Activated T-cell treated with anti-CD3 and anti-CD28 coated beads for 48 hours (primary cell): ENCODE data around the gene AFF3.
"Not testable (repeated sequence)": the region's sequence is repeated elsewhere in the genome, so short reads cannot be mapped to it uniquely, and the experiment has no call there.

Experiments
- DNase-seq: peaks from one replicate; pipeline ENCODE4 v3.0.0-alpha.2; 2020; ENCODE audit warnings: low read depth

The AFF3 gene

DNA sequence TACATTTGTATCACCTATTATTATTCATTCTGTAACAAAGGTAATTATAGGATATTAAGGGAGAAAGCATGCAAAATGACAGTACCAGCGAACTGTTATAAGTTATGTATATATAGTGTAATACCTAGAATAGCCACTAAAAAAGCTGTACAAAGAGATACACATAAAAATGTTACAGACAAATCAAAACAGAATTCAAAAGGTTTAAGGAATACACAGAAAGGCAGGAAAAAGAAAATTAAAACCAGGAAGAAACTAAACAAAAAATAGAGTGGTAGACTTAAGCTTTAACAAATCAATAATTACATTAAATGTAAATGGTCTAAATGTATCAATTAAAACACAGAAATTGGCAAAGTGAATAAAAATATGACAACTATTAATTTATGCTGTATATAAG lies 476.1 kb downstream of the AFF3 start:
- no peak for DNase-seq

DNA sequence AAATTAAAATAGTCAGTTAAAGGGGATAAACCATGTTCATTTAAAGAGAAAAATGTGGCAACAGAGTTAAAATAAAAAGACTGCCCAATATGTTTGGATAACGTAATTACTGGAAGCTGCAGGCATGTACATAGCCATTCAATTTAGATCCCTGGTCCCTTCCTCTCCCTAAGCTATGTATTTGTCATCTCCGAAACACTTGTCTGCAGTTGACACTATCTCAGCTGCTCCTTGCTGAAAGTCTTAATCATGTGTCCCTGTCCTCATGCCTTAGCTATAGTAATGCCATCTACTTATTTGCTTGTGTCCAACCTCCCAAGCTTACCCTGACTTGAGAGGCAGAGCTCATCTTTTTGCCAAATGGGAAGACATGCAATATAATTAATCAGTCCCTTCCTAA lies 478.7 kb downstream of the AFF3 start:
- DNase-seq: no peak

DNA sequence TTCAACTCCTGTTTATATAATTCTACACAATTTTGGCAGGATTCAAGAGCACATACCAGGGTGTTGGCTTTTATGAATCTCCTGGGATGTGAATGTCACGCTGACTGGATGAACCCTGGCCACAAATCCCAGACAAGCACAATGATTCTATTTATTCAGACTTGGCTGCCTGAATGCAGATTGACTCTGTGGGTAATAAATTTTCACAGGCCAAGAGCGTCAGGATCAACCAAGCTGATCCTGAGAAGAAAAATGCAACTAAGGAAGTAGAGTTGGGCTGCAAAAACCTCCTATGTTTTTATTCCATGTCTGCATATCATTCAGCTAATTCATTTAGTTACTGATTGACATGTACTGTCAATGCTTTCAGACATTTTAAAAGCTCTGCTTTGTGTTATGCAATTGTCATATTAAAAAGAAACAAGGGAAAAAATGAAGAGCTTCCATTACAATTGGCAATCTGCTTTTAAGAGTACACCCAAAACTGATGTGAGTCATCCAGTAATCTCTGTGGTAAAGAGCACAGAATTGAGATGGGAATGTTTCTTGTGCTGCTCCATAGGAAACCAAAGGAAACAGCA lies 479.5 kb downstream of the AFF3 start:
- no peak for DNase-seq

DNA sequence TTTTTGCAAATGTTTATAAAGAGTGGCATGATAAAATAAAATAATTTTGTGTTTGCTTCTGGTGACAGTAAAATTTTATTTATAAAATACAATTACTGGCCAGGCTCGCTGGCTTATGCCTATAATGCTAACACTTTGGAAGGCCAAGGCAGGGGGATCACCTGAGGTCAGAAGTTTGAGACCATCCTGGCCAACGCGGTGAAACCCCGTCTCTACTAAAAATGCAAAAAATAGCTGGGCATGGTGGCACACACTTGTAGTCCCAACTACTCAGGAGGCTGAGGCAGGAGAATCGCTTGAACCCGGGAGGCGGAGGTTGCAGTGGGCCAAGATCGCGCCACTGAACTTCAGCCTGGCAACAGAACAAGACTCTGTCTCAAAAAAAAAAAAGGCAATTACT lies 480.6 kb downstream of the AFF3 start:
- not testable (repeated sequence) for DNase-seq

DNA sequence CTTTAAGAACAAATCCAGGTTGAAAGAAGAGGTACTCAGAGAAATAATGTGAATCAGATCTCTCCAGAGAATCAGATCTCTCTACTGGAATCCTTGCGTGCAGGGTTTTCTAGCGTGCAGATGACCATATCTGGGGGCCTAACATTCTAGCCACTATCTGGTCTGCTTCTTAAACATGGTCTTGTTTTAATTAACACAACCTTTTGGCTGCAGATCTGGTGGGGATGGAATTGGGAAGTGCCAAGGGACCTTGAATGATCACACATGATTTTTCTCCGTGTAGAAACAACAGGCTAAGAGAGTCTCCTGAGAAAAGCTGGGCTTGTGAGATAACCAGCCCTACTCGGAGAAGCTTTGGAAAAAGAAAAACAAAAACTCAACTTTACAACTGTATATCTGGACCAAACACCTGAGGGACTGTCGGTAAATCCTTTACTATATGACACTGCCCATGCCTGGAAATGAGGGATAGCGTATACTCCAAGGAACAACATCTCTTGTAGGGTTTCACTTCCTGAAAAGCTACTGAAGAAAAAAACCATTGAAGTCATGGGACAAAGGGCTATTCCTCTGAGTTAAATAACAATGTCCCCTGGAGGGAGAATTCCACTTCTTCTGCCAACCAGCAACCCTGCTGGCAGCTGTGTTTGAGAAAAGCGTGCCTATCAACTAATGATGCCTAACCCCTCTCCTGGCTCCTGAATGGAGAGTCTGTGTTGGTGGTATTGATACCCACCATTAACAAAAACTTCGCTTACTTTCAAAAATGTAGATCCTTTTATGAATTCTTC lies 481.6 kb downstream of the AFF3 start:
- DNase-seq: no peak

DNA sequence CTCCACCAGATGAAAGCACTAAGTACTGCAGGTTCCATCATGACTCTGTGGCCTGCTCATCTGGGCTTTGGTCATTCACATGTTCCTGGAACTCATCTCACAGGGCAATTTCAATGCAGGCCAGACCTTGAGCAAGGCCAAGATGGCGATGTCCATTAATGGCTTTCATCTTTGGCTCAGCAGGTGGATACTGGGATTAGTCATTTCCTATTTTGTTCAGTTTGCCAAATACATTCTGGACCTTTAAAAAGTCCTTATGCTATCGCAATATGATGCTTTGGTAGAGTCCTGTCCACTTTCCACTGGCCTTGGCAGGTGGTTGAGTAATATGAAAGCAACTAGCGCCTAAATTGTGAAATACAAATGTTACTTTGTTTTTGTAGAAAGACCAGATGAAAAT lies 482.5 kb downstream of the AFF3 start:
- DNase-seq: no peak

DNA sequence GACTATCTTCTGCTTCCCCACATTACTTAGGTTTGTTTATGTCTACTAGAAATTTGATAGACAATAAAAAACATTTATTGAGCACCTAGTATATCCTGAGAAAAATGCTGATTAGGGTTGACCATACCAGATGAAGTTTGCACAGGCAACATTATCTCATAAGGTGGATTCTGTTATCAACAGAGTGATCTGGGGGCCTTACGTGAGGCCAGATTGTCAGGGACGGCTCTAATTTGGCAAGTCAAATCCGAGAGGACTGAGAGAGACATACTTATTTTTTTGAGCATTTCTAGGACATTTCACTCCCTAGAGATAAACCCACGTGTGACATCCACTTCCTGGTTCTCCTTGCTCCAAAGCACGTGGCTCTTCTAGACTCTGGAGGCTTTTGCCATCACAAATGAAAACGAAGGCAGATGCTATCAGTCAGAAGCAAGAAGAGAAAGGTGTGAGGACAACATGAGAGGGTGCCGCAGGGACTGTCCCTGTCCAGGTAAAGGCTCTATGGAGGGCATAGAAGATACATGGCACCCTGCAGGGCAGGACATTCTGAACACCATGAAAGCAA lies 484.6 kb downstream of the AFF3 start:
- no peak for DNase-seq

DNA sequence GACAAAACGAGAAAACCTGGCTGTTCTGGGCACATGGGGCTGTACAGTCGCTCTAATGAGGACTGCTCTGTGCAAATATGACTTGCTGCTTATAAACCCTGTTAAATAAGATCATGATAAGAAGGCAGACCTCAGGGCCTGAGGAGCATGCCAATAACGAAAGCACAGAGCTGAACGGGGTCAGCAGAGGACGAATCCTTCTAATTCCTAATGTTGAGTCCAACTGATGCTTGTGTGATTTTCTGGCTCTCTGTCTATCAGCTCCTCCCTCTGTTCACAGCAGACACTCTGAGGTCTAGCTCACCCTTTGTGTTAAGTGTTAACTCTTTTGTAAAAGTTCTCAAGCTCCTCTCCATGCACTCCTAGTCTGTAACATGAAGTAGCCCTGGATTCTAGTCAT lies 485.4 kb downstream of the AFF3 start:
- DNase-seq: no peak

DNA sequence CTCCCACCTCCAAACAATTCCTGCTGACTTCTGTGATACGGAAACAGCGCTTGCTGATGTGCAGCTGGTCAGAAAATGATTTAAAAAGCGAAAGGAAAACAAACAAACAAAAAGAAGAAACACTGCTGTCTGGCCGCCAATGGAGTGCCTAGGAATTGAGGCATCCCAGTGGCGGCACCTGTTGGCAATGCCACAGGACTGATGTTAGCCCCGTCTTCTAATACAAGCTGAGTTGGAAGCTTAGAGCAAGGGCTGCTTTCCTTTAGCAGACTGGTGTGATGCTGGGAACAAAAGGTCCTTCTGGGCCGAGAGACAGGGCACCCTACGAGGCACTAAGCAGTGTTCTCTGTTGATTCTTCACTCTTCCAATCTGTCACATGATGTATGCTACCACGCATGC lies 489.0 kb downstream of the AFF3 start:
- DNase-seq: no peak

DNA sequence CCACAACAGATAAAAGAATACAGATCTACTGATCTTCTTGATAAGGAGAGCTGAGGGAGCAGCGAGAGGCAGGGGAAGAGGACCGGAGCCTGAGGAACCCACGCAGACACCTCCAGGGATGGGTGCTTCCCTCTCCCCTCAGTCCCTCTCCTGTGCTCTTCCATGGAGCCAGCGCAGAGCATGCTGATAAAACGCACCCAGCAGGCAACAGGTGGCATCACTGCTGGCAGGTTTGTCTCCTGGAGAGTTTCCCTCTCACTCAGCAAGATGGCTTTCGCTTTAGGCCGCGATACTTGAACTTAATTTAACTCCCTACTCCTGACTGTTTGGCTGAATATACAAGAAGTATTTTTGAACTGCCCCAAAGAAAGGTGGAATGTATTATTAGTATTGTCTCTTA lies 489.5 kb downstream of the AFF3 start:
- no peak for DNase-seq

DNA sequence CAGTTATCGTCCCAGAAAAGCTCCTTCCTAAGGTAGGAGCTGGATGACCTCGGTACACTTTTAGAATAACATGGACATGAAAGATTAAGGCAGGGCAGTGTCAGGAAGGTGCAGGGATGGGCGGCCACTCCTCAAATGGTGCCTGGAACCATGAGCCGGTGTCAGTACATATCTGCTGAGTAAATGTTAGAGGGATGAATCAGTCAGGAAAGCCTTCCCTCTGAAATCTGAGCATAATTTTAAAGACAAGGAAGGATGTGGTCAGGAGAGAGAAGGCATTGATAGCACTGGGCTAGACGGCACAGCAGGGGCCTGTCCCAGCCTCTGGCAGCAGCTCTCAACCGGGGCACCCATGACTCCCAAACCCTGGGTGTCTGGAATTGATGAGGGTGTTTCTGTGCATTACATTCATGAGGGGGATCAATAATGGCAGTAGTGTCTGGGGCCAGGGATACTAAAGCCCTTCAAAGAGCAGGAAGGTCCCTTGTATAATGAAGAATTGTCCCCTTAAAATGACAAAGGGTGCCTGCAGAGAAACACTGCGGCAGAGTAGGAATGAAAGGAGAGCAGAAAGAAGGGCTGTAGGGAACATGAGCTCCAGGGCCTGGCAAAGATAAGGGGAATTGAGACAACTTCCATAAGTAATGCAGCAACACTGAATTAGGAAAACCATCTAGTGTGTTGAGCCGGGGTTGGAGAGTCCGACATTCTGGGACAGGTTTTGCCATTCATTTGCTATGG lies 490.3 kb downstream of the AFF3 start:
- no peak for DNase-seq

DNA sequence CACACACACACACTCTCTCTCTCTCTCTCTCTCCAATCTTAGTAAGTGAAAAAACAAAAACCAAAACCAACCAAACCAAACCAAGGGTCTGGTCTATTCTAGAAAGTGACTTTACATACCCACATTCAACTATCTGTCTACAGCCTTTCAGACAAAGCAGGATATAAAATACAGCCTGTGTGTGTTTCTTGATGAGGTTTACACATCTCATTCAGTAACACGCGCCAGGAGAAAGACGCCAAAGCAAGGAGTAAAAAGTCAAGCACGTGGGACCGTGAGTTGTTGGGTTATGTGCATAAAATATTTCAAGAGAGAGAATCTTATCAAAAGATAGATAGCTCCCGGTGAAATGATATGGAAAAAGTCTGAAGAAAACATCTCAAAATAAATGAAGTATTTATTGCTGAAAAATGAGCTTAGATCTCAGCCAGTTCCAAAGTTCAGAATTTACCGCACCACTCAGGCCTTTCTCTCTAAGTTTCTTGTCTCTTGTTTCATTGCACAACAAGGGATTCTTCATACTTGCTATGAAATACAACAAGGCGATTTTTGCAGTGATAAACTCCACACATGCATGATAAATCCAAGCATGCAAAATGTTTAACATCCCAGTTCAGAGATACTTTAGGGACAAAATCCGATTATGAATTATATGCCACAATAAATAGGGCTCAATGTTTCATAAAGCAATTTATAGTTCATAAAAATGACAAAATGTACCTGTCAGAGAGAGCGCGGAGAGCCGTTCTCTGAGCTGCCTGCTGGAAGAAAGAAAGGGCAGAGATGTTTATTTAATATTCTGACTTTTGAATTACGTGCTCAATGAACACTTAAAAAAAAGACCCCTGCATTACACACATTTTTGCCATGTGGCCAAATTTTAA lies 493.2 kb downstream of the AFF3 start:
- no peak for DNase-seq

DNA sequence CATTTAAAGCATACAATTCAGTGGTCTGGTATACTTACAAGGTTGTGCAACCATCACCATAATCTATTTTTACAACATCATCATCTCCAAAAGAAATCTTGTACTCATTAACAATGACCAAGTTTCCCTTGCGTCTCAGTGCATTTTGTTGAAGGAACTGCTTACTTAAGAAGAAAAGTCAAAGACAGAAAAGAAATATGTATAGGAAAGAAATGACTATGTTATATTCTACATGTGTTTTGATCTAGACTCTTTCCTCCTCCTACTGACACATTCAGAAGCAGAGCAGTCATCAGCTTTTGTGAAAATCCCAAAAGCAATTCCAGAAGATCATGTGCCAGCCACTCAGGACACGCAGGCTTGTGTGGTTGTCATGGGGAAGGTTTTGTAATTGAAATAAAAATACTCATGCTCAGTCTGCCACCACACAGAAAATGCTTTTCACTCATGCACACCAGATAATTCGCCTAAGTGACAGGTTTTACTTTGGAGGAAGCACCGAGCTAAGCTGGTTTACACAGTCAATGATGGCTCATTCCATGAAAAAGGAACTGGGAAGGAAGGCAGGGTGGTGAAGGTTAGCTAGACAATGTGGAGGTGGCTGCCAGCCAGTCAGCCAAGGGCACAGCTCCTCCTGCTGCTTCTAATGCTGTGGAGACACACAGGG lies 494.1 kb downstream of the AFF3 start:
- DNase-seq: no peak

DNA sequence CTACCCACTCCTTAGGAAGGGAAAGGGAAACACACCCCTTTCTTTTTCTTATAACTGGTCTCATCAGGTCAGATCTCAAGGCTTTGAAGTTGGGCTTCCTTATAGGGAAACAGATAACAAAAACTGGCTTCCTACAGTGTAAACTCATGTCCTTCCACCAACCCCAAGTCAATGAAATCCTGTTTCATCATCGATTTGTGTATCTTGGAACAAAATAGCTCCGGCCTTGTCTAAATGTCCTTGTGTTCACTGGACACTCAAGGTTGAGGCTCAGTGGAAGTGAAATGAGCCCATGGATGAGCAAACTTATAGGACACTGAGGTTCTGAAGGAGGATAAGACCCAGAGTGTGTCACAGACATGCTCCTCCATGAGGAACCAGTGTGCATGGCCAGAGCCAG lies 496.4 kb downstream of the AFF3 start:
- no peak for DNase-seq

DNA sequence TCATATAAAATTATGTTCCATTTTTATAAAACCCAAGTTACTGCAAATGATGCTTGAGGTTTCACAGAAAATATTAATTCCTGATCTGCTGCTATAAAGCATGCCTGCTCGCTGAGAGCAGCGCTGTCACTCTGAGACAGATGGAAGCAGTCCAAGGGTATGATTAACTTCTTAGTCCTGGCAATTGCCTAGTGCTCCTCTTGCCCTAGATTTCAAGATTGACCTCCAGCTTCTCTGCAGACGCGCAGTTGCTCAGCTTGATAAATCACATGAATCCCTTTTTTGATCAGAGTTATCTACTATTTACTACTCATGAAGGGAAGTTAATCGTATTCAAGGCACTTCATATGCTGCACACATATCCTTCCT lies 498.0 kb downstream of the AFF3 start:
- DNase-seq: no peak

DNA sequence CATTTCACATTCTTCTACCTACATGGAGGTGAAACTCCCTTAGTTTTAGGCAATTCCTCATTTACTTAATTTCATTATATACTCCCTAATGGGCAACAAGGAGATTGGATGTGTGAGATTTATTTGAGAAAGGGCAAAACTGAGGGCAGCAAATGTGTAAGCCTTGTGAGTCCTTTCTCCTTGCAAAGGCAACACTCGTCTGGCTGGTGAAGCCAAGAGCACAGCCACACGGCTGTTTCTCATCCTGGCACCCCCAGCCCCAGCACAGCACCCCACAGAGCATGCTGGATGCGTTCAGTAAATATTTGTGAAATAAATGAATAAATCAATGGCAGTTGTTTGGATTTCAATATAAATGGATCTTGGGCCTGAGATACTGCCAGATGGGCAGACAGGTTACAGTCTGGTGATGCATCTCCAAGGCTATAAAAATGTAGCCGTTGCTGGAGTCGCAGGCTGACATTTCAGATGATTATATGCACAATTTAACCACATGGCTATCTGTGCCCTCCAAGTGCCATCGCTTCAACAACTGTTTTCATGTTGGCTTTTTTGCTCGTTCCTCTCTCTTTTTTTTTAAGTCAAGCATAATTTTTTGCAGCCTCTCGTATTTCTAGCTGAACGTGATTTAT lies 498.5 kb downstream of the AFF3 start:
- no peak for DNase-seq

DNA sequence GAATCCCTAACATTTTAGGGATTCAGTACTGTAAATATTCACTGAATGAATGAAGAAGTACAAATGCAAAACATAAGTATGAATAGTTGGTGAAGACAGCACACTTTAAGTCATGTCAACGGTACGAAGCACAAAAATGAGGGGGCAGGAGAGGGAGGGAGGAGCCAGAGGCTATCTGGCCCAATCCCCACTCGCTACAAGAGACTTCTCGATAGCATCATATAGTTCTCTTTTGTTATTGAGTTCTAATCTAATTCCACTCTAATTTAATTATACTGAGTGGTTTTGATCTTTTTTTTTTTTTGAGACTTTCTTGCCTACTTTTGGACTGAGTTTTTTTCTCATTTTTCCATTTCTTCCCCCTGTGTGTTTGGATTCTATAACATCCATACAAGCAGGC lies 500.4 kb downstream of the AFF3 start:
- DNase-seq: no peak

DNA sequence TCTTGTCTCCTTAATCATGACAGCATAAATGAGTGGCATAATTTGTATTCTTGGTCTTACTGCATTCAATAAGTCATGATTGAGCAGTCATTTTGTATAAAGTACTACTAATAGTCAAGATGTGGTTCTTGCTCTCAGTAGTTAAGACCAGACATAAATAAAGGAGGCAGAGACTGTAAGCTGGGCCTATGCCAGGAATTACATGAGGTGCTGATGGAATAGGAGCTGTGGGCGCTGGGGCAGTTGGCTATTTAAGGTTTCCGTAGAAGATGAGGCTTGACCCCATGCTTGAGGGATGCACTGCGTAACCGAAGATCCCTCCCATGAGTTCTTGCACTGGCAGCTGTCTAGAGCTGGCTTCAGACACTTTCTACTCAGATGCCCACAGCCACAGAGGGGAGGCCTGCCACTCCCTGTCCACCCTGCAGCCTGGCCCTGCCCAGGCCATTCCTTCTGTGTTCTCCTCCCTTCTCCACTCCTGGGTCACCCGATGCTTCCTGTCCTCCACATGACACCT lies 501.7 kb downstream of the AFF3 start:
- no peak for DNase-seq

DNA sequence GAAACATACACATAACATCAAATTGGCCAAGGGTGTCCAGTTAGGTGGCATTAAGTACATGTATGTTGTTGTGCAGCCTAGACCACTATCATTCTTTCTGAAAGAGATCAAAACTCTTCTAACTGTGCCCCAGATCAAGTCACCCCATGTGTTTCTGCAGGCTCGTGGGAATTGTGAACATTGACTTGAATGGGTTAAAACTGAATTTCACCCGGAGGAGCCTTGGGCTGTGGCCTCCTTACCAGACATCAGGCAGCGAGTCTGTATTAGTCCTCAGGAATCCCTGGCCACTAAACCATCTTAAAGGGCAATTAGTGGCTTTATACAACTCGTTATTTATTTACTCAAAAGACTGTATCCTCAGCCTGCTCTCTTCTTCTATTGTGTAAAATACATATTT lies 503.6 kb downstream of the AFF3 start:
- DNase-seq: no peak

DNA sequence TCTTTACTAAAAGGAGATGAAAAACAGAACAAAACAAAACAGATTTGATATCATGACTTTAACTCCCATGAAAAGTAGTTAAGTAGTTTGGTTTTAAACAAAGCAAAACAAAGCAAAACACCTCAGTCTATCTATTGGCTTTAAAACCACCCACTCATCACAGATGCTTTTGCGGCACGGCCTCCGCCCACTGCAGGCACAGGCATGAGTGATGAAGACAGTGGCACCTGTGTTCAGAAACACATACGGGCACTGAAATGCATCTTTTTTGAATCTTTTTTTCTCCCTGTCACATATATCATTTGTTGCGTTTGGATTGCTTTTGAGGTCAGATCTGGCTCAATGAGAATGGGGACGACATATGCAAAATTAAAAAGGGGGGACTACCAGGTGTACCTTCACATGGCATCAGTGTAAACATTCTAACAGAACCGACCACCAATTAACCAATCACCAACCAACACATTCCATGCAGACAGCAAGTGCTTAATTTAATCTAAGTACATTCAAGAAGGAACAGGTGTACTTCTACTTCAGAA lies 505.2 kb downstream of the AFF3 start:
- no peak for DNase-seq
